Naive B cell (primary cell): ENCODE results near the gene JMJD1C. TPM values are rescaled to one million over a fixed set of nuclear protein-coding genes. Genes with fewer than 3 reads are reported as not detected.

Experiments
- ATAC-seq, 2 donors: fragments of 150-1000 bp; cut with Tn5 transposase; 2 replicates each; pipeline ENCODE4 v1.10.0; 2021; ENCODE audit warnings: low read depth in 2 of 2, mild to moderate bottlenecking in 2 of 2, moderate library complexity in 2 of 2
- DNase-seq: peaks from one replicate; pipeline ENCODE4 v3.0.0; 2022
- H3K27ac Mint-ChIP-seq, 6 donors: one replicate each; pipeline ENCODE4 v1.8.0; 2020 to 2022; ENCODE audit warnings: mild to moderate bottlenecking in 6 of 6, mixed read lengths in 6 of 6, moderate library complexity in 5 of 6, inconsistent platforms in 2 of 6
- H3K27me3 Mint-ChIP-seq, 3 donors: one replicate each; pipeline ENCODE4 v1.8.0; 2021 to 2022; ENCODE audit warnings: mixed read lengths in 3 of 3, mild to moderate bottlenecking in 1 of 3
- H3K36me3 Mint-ChIP-seq, 2 donors: one replicate each; pipeline ENCODE4 v1.8.0; 2020 to 2022; ENCODE audit warnings: mixed read lengths in 2 of 2, inconsistent platforms in 1 of 2, mild to moderate bottlenecking in 1 of 2
- H3K4me1 Mint-ChIP-seq, 3 donors: one replicate each; pipeline ENCODE4 v1.8.0; 2020 to 2022; ENCODE audit warnings: mixed read lengths in 3 of 3, inconsistent platforms in 1 of 3, mild to moderate bottlenecking in 1 of 3, moderate library complexity in 1 of 3
- H3K4me3 Mint-ChIP-seq, 8 donors: one replicate each; pipeline ENCODE4 v1.8.0; 2020 to 2022; ENCODE audit warnings: mild to moderate bottlenecking in 8 of 8, mixed read lengths in 8 of 8, moderate library complexity in 8 of 8, inconsistent platforms in 2 of 8
- H3K9me3 Mint-ChIP-seq, 7 donors: one replicate each; pipeline ENCODE4 v1.8.0; 2020 to 2022; ENCODE audit warnings: mixed read lengths in 7 of 7, mild to moderate bottlenecking in 5 of 7, inconsistent platforms in 2 of 7, moderate library complexity in 1 of 7
- polyA plus RNA-seq, 6 donors: library from polyadenylated mRNA; unstranded; fragments of 300-500 nt; fragmentation: Illumina TruSeq; gene quantifications; one replicate each; pipeline ENCODE4 v1.2.3, GENCODE V29; 2021; ENCODE audit warnings: low read depth in 6 of 6

JMJD1C gene
- polyA plus RNA-seq, 6 donors from 2014 or later = 51.7 to 154 (median 124) TPM

GRCh38 chr10:63171926-63172325, 293.9 kb downstream of the JMJD1C start:
- H3K36me3 Mint-ChIP-seq = peaks cover 24 to 27% of the 10 kb centered on the region in 2 donors
- no peak for ATAC-seq
- H3K4me3 Mint-ChIP-seq = no peak overlapping the region
- no peaks in the 10 kb centered on the region for H3K9me3 Mint-ChIP-seq
- no peak for DNase-seq
- H3K4me1 Mint-ChIP-seq = peaks cover 23 to 30% (median 24%) of the 10 kb centered on the region in 3 donors
- H3K27me3 Mint-ChIP-seq = no peaks in the 10 kb centered on the region
- peak overlapping the region in 2 of 6 donors; percentile 36 to 49 for H3K27ac Mint-ChIP-seq

- Mint-ChIP-seq H3K27ac (peak overlapping the region in 2 of 6 donors; percentile 29 to 49), H3K27me3 (no peaks in the 10 kb centered on the region)
Measured at GRCh38 chr10:63171255-63171855, 294.4 kb downstream of the JMJD1C start.

GRCh38 chr10:63169624-63170023, 296.2 kb downstream of the JMJD1C start:
- no peak for ATAC-seq
- no peak for DNase-seq
- peaks cover 22 to 25% (median 24%) of the 10 kb centered on the region in 3 donors for H3K4me1 Mint-ChIP-seq
- no peaks in the 10 kb centered on the region for H3K9me3 Mint-ChIP-seq
- H3K4me3 Mint-ChIP-seq = no peak overlapping the region
- H3K27ac Mint-ChIP-seq = peak overlapping the region in 3 of 6 donors; percentile 30 to 54 (median 32)
- no peaks in the 10 kb centered on the region for H3K27me3 Mint-ChIP-seq
- H3K36me3 Mint-ChIP-seq = peaks cover 23 to 24% of the 10 kb centered on the region in 2 donors

More at GRCh38 chr10:63171255-63171855, 294.4 kb downstream of the JMJD1C start:
- Mint-ChIP-seq H3K4me1 (peaks cover 23 to 30% (median 24%) of the 10 kb centered on the region in 3 donors), H3K9me3 (no peaks in the 10 kb centered on the region), H3K4me3 (no peak overlapping the region), H3K36me3 (peaks cover 24 to 27% of the 10 kb centered on the region in 2 donors)
- DNase-seq = no peak
- ATAC-seq = no peak

DNA sequence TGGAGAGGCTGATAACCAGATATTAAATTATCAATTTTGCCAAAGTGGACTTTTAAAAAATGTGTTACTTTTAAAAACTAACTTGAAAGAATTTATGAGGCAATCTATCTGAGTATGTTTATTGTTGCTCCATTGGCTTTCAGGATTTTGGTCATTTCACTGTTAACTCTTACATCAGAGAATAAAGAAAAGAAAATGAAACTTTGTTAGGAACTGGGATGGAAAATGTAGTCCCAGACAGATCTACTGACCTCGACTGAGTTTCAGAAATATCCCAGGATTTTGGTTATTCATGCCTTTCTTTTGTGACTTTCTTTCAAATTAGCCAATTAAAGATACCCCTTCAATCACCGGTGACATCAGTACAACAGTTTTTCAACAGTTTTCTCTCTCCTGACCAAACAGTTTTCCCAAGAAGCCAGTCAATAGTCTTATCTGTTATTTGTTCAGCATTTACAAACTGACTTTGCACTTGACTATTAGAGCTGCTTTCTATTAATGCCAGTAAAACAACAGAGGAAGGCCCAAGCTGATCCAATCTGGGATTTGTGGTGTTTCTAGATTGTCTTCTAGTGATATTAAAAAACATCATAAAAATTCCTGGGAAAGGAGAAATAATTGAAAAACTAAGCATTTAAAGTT, 296.8 kb downstream of the JMJD1C start:
- no peak overlapping the region for H3K4me3 Mint-ChIP-seq
- H3K27ac Mint-ChIP-seq = peak overlapping the region in 4 of 6 donors; percentile 30 to 80 (median 48)
- H3K9me3 Mint-ChIP-seq = no peaks in the 10 kb centered on the region
- DNase-seq (no peak), ATAC-seq (no peak)
- no peaks in the 10 kb centered on the region for H3K27me3 Mint-ChIP-seq
- peaks cover 23 to 24% of the 10 kb centered on the region in 2 donors for H3K36me3 Mint-ChIP-seq
- peaks cover 15 to 18% (median 18%) of the 10 kb centered on the region in 3 donors for H3K4me1 Mint-ChIP-seq

DNA sequence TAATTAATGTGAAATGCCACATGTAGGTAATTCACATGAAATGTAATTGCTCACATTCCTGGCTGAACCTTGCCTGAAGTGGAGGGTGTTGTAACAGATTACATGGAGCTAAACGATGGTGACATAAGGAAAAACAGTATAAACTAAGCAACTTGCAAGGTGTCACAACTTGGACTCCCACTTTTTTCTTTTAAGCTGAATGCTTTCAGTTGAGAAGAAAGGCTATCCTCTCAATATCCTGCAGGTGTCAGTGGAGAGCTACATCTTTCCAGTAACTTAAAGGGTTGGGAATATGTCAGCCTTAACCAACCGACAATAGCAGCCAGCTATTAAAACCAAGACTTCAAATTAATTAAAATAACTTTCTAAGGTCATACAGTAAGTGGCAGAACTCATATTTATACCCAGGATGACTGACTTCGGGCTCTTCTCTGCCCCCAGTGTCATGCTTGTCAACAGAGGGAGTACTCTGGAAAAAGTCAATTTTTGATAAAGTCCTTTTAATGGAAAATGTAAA, 299.0 kb downstream of the JMJD1C start:
- Mint-ChIP-seq H3K9me3 (no peaks in the 10 kb centered on the region), H3K27ac (peak overlapping the region in 2 of 6 donors; percentile 41 to 91), H3K27me3 (no peaks in the 10 kb centered on the region), H3K4me3 (no peak overlapping the region), H3K36me3 (peaks cover 16 to 19% of the 10 kb centered on the region in 2 donors), H3K4me1 (peaks cover 0 to 5% (median 1%) of the 10 kb centered on the region in 3 donors)
- ATAC-seq = peak; percentile 72 to 80
- peak; percentile 31 for DNase-seq

DNA sequence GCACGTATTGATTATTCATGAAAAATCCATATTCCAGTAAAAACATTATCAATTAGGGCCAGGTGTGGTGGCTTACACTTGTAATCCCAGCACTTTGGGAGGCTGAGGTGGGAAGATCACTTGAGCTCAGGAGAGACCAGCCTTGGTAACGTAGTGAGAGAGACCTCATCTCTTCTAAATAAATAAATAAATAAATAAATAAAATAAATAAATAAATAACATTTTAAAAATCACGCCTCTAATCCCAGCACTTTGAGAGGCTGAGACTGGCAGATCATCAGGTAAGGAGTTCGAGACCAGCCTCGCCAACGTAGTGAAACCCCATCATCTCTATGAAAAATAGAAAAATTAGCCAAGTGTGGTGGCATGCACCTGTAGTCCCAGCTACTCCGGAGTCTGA, 300.5 kb downstream of the JMJD1C start:
- H3K9me3 Mint-ChIP-seq = no peaks in the 10 kb centered on the region

GRCh38 chr10:63164166-63164623, 301.6 kb downstream of the JMJD1C start:
- Mint-ChIP-seq H3K4me3 (no peak overlapping the region), H3K27me3 (no peaks in the 10 kb centered on the region), H3K9me3 (no peaks in the 10 kb centered on the region), H3K4me1 (peaks cover 0 to 6% (median 5%) of the 10 kb centered on the region in 3 donors), H3K27ac (peak overlapping the region in 4 of 6 donors; percentile 57 to 95 (median 66)), H3K36me3 (peaks cover 8 to 16% of the 10 kb centered on the region in 2 donors)
- no peak for DNase-seq
- ATAC-seq = no peak

More for the DNA sequence above, 300.5 kb downstream of the JMJD1C start:
- Mint-ChIP-seq H3K27me3 (no peaks in the 10 kb centered on the region), H3K4me3 (no peak overlapping the region), H3K4me1 (peaks cover 0 to 6% (median 5%) of the 10 kb centered on the region in 3 donors), H3K36me3 (peaks cover 13 to 19% of the 10 kb centered on the region in 2 donors), H3K27ac (peak overlapping the region in 3 of 6 donors; percentile 43 to 75 (median 47))
- ATAC-seq (no peak), DNase-seq (no peak)

GRCh38 chr10:63161592-63161991, 304.2 kb downstream of the JMJD1C start:
- Mint-ChIP-seq H3K27me3 (no peaks in the 10 kb centered on the region), H3K36me3 (peaks cover 0 to 5% of the 10 kb centered on the region in 2 donors), H3K4me1 (peaks cover 6 to 14% (median 12%) of the 10 kb centered on the region in 3 donors), H3K27ac (peak overlapping the region in 3 of 6 donors; percentile 3 to 60 (median 10)), H3K9me3 (no peaks in the 10 kb centered on the region), H3K4me3 (no peak overlapping the region)
- DNase-seq = no peak
- no peak for ATAC-seq

DNA sequence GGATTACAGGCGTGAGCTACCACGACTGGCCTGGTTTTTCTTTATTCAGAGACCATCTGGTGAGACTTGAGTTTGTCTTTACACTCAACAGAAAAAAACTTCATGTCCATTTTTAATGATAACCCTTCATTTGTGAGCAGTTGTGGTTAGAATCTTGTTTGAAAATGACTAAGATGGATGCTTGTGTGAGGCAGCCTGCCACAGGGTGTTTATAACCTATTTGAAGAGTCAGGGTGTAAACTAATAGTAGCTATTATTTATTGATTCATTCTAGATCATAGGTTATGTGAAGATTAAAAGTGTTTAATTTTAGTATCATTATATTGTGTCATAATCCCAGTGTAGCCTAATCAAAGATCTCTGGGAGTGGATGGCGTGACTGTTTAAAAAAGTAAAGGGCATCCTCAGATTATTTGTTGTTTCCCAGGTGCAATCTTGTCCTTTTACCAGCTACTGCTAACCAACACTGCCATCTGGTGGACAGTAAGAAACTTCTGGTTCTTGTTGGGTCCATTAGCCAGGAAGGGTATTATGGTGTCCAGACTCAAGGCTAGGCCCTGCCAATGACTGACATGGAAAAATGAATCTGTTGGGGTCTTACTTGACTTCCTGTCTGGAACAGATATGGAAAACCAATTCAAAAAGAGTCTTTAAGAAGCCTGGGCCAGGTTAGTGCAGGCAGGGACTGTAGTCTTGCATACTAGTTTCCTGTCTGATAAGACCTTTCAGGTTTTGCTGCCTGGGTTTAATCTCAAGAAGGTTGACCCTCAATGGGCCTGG, 307.7 kb downstream of the JMJD1C start:
- ATAC-seq (peak; percentile 70 to 72), DNase-seq (peak; percentile 54)
- Mint-ChIP-seq H3K4me3 (peak overlapping the region in 1 of 8 donors; percentile 34), H3K27me3 (no peaks in the 10 kb centered on the region), H3K36me3 (peaks cover 0 to 16% of the 10 kb centered on the region in 2 donors), H3K9me3 (no peaks in the 10 kb centered on the region), H3K4me1 (peaks cover 9 to 12% (median 10%) of the 10 kb centered on the region in 3 donors), H3K27ac (peak overlapping the region in 2 of 6 donors; percentile 15 to 78)

- peaks cover 0 to 12% of the 10 kb centered on the region in 2 donors for H3K36me3 Mint-ChIP-seq
- peak overlapping the region in 1 of 6 donors; percentile 34 for H3K27ac Mint-ChIP-seq
- DNase-seq (no peak), ATAC-seq (no peak)
- peaks cover 7 to 9% (median 9%) of the 10 kb centered on the region in 3 donors for H3K4me1 Mint-ChIP-seq
- H3K9me3 Mint-ChIP-seq = no peaks in the 10 kb centered on the region
- no peak overlapping the region for H3K4me3 Mint-ChIP-seq
- no peaks in the 10 kb centered on the region for H3K27me3 Mint-ChIP-seq
Measured at GRCh38 chr10:63156236-63156635, 309.5 kb downstream of the JMJD1C start.

DNA sequence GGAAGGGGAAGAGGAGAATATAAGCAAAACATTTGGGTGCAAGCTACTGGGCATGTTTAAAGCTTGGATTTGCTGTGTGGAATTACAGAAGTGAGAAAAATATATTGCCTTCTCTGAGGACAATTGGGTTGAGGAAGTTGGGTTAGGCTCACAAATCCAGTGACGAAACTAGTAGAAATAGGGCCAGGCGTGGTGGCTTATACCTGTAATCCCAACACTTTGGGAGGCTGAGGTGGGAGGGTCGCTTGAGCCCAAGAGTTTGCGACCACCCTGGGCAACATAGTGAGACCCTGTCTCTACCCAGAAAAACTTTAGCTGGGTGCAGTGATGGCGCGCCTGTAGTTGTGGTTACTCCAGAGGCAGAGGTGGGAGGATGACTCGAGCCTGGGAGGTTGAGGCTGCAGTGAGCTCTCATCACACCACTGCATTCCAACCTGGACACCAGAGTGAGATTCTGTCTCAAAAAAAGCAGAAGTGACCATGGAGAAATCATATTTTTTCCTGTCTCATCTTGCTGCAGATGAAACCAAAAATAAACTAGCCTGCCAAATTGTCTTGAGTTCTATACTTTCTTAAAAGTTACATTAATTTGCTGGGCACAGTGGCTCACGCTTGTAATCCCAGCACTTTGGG, 310.3 kb downstream of the JMJD1C start:
- H3K4me3 Mint-ChIP-seq = no peak overlapping the region
- peaks cover 0 to 16% of the 10 kb centered on the region in 2 donors for H3K36me3 Mint-ChIP-seq
- ATAC-seq = no peak
- peak overlapping the region in 1 of 6 donors; percentile 62 for H3K27ac Mint-ChIP-seq
- H3K9me3 Mint-ChIP-seq = no peaks in the 10 kb centered on the region
- H3K27me3 Mint-ChIP-seq = no peaks in the 10 kb centered on the region
- DNase-seq = no peak
- H3K4me1 Mint-ChIP-seq = peaks cover 9 to 12% (median 9%) of the 10 kb centered on the region in 3 donors

GRCh38 chr10:63154546-63155387, 311.0 kb downstream of the JMJD1C start:
- Mint-ChIP-seq H3K4me1 (peaks cover 9 to 12% (median 9%) of the 10 kb centered on the region in 3 donors), H3K27me3 (no peaks in the 10 kb centered on the region), H3K27ac (no peak overlapping the region), H3K9me3 (no peaks in the 10 kb centered on the region), H3K4me3 (no peak overlapping the region), H3K36me3 (peaks cover 2 to 16% of the 10 kb centered on the region in 2 donors)
- no peak for DNase-seq
- ATAC-seq = no peak
